Measurements from ENCODE around the gene PIEZO2.

Gene PIEZO2

GRCh38 chr18:11027862-11028261 is 121.5 kb downstream of the PIEZO2 start:
- DNase-seq (ENCODE audit: low spot score): no peak

GRCh38 chr18:11025671-11026070 is 123.7 kb downstream of the PIEZO2 start:
- no peak for DNase-seq (ENCODE audit: low spot score)

- no peak for DNase-seq (ENCODE audit: low spot score)
Measured at GRCh38 chr18:11024928-11025669, 124.3 kb downstream of the PIEZO2 start.

GRCh38 chr18:11021477-11021876 is 127.9 kb downstream of the PIEZO2 start:
- DNase-seq (ENCODE audit: low spot score): no peak

GRCh38 chr18:11020877-11021414 is 128.4 kb downstream of the PIEZO2 start:
- DNase-seq (ENCODE audit: low spot score): no peak

GRCh38 chr18:11020161-11020853 is 129.1 kb downstream of the PIEZO2 start:
- no peak for DNase-seq (ENCODE audit: low spot score)

GRCh38 chr18:11019295-11020105 is 129.9 kb downstream of the PIEZO2 start:
- no peak for DNase-seq (ENCODE audit: low spot score)

- DNase-seq (ENCODE audit: low spot score): no peak
Measured at GRCh38 chr18:11009869-11010268, 139.5 kb downstream of the PIEZO2 start.

GRCh38 chr18:11009147-11009546 is 140.2 kb downstream of the PIEZO2 start:
- DNase-seq (ENCODE audit: low spot score): no peak

- no peak for DNase-seq (ENCODE audit: low spot score)
Measured at GRCh38 chr18:11008505-11008904, 140.9 kb downstream of the PIEZO2 start.

- no peak for DNase-seq (ENCODE audit: low spot score)
Measured at GRCh38 chr18:11005528-11005927, 143.8 kb downstream of the PIEZO2 start.

- no peak for DNase-seq (ENCODE audit: low spot score)
Measured at GRCh38 chr18:11004951-11005350, 144.4 kb downstream of the PIEZO2 start.

- no peak for DNase-seq (ENCODE audit: low spot score)
Measured at GRCh38 chr18:11004294-11004693, 145.1 kb downstream of the PIEZO2 start.

GRCh38 chr18:11002796-11003195 is 146.6 kb downstream of the PIEZO2 start:
- no peak for DNase-seq (ENCODE audit: low spot score)

- DNase-seq (ENCODE audit: low spot score): no peak
Measured at GRCh38 chr18:11002277-11002676, 147.1 kb downstream of the PIEZO2 start.

- DNase-seq (ENCODE audit: low spot score): no peak
Measured at GRCh38 chr18:11000071-11000470, 149.3 kb downstream of the PIEZO2 start.

GRCh38 chr18:10997885-10998284 is 151.5 kb downstream of the PIEZO2 start:
- DNase-seq (ENCODE audit: low spot score): no peak

GRCh38 chr18:10995550-10995949 is 153.8 kb downstream of the PIEZO2 start:
- no peak for DNase-seq (ENCODE audit: low spot score)

- DNase-seq (ENCODE audit: low spot score): no peak
Measured at GRCh38 chr18:10989486-10989885, 159.9 kb downstream of the PIEZO2 start.

- no peak for DNase-seq (ENCODE audit: low spot score)
Measured at GRCh38 chr18:10985689-10986088, 163.7 kb downstream of the PIEZO2 start.

GRCh38 chr18:10979411-10979810 is 170.0 kb downstream of the PIEZO2 start:
- no peak for DNase-seq (ENCODE audit: low spot score)

GRCh38 chr18:10977042-10977441 is 172.3 kb downstream of the PIEZO2 start:
- DNase-seq (ENCODE audit: low spot score): no peak
